ENCODE data around the gene ENTREP3. TPM values are rescaled to one million over a fixed set of nuclear protein-coding genes. Genes with fewer than 3 reads are reported as not detected.

The ENTREP3 gene
- total RNA-seq, 4 donors from 2014 or later, result 5.8 to 20.7 (median 15.4) TPM

- no peak for DNase-seq
- Histone ChIP-seq H3K36me3 (peaks cover 0 to 72% (median 4%) of the 10 kb centered on the region in 3 donors), H3K27ac (no peak overlapping the region)
These were observed 14.1 kb upstream of the ENTREP3 start for GRCh38 chr1:155269381-155269780.

DNA sequence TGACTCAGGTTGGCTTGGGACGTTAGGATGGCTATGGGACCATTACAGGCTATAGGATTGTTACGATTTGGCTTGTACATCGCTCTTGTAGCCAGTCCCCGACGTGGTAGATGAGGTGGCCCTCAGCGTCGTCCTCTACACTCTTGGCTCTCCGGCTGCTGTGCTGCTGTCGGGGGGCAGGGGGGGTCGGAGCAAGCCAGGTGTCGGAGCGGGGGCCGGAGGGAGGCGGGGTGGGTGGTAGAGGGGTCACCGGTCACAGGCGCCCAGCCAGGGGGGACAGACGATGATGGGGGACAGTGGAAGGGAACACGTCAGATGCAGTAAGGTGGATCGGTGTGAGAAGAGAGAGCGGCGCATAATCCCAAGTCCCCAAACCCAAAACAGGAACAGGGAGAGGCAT, 13.3 kb upstream of the ENTREP3 start:
- Histone ChIP-seq H3K36me3 (peaks cover 0 to 80% (median 4%) of the 10 kb centered on the region in 3 donors), H3K27ac (no peak overlapping the region), H3K9me3 (no peaks in the 10 kb centered on the region), H3K4me3 (no peak overlapping the region), H3K4me1 (peaks cover 0 to 16% (median 6%) of the 10 kb centered on the region in 4 donors), H3K27me3 (no peaks in the 10 kb centered on the region)
- DNase-seq, result no peak
- TF ChIP-seq POLR2A (IDR thresholded peaks at IDR 0.05) (no peak), CTCF (IDR thresholded peaks at IDR 0.05) (no peak)

More at GRCh38 chr1:155269381-155269780, 14.1 kb upstream of the ENTREP3 start:
- Histone ChIP-seq H3K4me1 (peaks cover 0 to 19% (median 6%) of the 10 kb centered on the region in 4 donors), H3K9me3 (no peaks in the 10 kb centered on the region), H3K4me3 (no peak overlapping the region), H3K27me3 (no peaks in the 10 kb centered on the region)
- TF ChIP-seq POLR2A (IDR thresholded peaks at IDR 0.05) (no peak), CTCF (IDR thresholded peaks at IDR 0.05) (no peak)

GRCh38 chr1:155267373-155267772, 12.1 kb upstream of the ENTREP3 start:
- H3K27me3 ChIP-seq, result no peaks in the 10 kb centered on the region
- no peak for DNase-seq
- H3K9me3 ChIP-seq, result no peaks in the 10 kb centered on the region
- H3K27ac ChIP-seq, result no peak overlapping the region
- peaks cover 0 to 88% (median 4%) of the 10 kb centered on the region in 3 donors for H3K36me3 ChIP-seq
- peaks cover 0 to 17% (median 3%) of the 10 kb centered on the region in 4 donors for H3K4me1 ChIP-seq
- no peak for TF ChIP-seq POLR2A (IDR thresholded peaks at IDR 0.05)
- H3K4me3 ChIP-seq, result no peak overlapping the region

GRCh38 chr1:155266553-155266952, 11.3 kb upstream of the ENTREP3 start:
- H3K27ac ChIP-seq, result no peak overlapping the region
- peaks cover 0 to 88% (median 4%) of the 10 kb centered on the region in 3 donors for H3K36me3 ChIP-seq
- no peaks in the 10 kb centered on the region for H3K9me3 ChIP-seq
- peaks cover 0 to 10% (median 1%) of the 10 kb centered on the region in 4 donors for H3K4me1 ChIP-seq
- no peak for DNase-seq
- TF ChIP-seq POLR2A (IDR thresholded peaks at IDR 0.05) (no peak), CTCF (IDR thresholded peaks at IDR 0.05) (no peak)
- no peak overlapping the region for H3K4me3 ChIP-seq
- no peaks in the 10 kb centered on the region for H3K27me3 ChIP-seq

- H3K4me3 ChIP-seq, result no peak overlapping the region
- H3K27me3 ChIP-seq, result no peaks in the 10 kb centered on the region
- H3K36me3 ChIP-seq, result peaks cover 0 to 68% (median 0%) of the 10 kb centered on the region in 3 donors
- peak overlapping the region in 1 of 4 donors; percentile 84 for H3K27ac ChIP-seq
- no peak for TF ChIP-seq CTCF (IDR thresholded peaks at IDR 0.05)
- TF ChIP-seq POLR2A (IDR thresholded peaks at IDR 0.05), result no peak
- H3K9me3 ChIP-seq, result no peaks in the 10 kb centered on the region
- peaks cover 4 to 16% (median 10%) of the 10 kb centered on the region in 4 donors for H3K4me1 ChIP-seq
- DNase-seq, result no peak
These were observed 7.8 kb upstream of the ENTREP3 start for GRCh38 chr1:155263067-155263466.

DNA sequence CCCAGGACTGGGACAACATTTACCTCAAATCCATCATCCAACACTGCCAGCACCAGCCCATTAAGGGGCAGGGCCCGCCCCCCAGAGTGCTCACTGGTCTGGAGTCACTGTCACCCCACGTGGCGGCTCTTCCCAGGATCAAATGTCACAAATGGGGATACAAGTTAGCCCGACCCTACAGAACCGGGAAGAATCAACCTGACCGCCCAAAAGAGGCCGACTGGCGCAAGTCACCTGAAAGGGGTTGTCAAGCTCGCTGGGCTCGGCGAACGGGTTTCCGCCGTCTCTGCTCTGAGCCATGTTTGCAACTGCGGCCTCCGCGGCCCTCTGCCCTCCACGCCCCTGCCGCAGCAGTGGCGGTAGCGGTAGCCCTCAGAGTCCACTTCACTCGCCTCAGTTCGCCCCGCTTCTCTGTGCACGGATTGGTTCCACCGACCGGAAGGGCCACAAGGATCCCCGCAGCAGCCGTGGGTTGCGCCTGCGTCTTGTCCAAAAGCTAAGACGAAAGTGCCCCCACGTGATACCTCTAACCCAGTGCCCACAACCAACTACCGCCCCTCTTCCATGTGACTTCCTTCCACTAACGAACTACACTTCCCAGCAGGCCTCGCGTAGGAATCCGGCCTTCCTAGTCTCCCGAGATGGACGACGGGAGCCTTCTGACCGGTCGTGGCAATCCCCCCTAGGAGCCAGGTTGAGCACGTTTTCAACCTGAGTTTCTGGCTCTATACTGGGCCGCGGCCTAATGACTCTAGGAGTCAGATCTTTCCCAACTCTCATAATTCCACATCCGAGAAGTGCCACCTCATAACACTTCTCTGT, 6.8 kb upstream of the ENTREP3 start, which contains the start of gene SCAMP3:
TSS of gene SCAMP3 (minus strand) at position 509 of the 822 bp plus-strand sequence. CDS start at position 300, 209 bp downstream.
- H3K36me3 ChIP-seq, result peaks cover 0 to 66% (median 0%) of the 10 kb centered on the region in 3 donors
- DNase-seq, result peak; percentile 94 to 98 (median 96)

More for the DNA sequence above, 6.8 kb upstream of the ENTREP3 start, which contains the start of gene SCAMP3:
- Histone ChIP-seq H3K27ac (peak within 1 kb of the TSS; percentile 81 to 93 (median 84)), H3K27me3 (no peaks in the 10 kb centered on the region), H3K4me1 (peaks cover 4 to 16% (median 10%) of the 10 kb centered on the region in 4 donors), H3K9me3 (no peaks in the 10 kb centered on the region), H3K4me3 (peak within 1 kb of the TSS; percentile 83 to 91 (median 85))
- TF ChIP-seq CTCF (IDR thresholded peaks at IDR 0.05) (no peak), POLR2A (IDR thresholded peaks at IDR 0.05) (peak; percentile 59 to 81)
